ENCODE data around the gene SLC35E4.
"Not testable (repeated sequence)": the region's sequence is repeated elsewhere in the genome, so short reads cannot be mapped to it uniquely, and the experiment has no call there.

SLC35E4 gene, protein sequence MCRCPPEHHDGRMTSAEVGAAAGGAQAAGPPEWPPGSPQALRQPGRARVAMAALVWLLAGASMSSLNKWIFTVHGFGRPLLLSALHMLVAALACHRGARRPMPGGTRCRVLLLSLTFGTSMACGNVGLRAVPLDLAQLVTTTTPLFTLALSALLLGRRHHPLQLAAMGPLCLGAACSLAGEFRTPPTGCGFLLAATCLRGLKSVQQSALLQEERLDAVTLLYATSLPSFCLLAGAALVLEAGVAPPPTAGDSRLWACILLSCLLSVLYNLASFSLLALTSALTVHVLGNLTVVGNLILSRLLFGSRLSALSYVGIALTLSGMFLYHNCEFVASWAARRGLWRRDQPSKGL

DNA sequence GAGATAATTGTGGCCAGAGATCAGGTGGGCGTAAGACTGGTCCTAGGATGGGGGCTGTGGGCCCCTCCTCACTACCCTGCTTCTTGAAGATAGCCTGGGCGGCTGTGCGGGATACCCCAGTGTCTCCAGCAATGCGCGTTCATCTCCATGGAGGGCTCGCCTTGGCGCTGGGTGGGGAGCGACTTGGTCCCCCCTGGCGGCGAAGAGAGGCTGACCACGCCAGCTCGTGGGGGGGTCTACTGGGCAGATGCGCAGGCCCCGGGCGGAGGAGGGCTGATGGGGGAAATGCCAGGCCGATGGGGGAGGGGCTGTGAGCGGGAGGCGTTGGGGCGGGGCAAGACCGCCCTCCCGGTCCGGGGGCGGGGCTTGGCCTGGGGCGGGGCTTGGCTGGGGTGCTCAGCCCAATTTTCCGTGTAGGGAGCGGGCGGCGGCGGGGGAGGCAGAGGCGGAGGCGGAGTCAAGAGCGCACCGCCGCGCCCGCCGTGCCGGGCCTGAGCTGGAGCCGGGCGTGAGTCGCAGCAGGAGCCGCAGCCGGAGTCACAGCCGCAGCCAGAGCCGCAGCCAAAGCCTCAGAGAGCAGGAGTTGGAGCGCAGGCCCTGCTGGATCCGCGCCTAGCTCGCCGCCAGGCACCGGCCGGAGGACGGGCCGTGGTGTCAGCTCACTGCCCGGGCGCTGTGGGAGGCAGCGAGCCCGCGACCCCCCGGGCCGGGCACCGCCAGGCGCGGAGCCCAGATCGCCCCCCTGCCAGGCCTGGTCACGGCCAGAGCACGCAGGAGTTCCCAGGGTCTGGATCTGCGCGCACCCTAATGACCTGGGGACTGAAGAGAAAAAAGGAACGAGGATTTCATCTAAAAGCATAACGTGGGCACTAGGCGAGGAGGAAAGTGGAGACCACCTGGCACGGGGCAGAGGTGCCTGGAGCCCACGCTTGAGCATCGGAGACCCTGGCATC is at the start of gene SLC35E4:
Gene SLC35E4, plus strand, starts transcription at position 509 of the 953 bp plus-strand sequence. CDS start 670 bp downstream, outside the sequence.
- H3K4me3 ChIP-seq (ENCODE audit: control insufficient read depth, low read depth, low read length) = peak within 1 kb of the TSS; percentile 74
- TF ChIP-seq, protein P1, sequence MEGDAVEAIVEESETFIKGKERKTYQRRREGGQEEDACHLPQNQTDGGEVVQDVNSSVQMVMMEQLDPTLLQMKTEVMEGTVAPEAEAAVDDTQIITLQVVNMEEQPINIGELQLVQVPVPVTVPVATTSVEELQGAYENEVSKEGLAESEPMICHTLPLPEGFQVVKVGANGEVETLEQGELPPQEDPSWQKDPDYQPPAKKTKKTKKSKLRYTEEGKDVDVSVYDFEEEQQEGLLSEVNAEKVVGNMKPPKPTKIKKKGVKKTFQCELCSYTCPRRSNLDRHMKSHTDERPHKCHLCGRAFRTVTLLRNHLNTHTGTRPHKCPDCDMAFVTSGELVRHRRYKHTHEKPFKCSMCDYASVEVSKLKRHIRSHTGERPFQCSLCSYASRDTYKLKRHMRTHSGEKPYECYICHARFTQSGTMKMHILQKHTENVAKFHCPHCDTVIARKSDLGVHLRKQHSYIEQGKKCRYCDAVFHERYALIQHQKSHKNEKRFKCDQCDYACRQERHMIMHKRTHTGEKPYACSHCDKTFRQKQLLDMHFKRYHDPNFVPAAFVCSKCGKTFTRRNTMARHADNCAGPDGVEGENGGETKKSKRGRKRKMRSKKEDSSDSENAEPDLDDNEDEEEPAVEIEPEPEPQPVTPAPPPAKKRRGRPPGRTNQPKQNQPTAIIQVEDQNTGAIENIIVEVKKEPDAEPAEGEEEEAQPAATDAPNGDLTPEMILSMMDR (conservative IDR thresholded peaks at IDR 0.05; ENCODE audit: control insufficient read depth, insufficient read depth, low read depth, low read length) = peak; percentile 31
- peak; percentile 86 for DNase-seq (ENCODE audit: low read depth)

DNA sequence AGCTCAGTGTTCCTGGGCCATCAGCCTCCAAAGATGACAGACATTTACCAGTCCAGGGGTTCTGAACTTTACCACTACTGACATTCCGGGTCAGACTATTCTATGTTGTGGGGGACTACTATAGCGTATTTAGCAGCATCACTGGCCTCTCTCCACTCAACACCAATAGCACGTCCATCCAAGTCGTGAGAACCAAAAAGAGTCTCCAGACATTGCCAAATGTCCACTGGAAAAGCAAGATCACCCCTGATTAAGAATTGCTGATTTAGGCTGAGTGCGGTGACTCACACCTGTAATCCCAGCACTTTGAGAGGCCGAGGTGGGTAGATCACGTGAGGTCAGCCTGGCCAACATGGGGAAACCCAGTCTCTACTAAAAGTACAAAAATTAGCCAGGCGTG is 49.2 kb upstream of the SLC35E4 start:
- TF ChIP-seq, protein P1 (conservative IDR thresholded peaks at IDR 0.05; ENCODE audit: control insufficient read depth, insufficient read depth, low read depth, low read length) = no peak
- no peak for DNase-seq (ENCODE audit: low read depth)
- no peak overlapping the region for H3K4me3 ChIP-seq (ENCODE audit: control insufficient read depth, low read depth, low read length)

DNA sequence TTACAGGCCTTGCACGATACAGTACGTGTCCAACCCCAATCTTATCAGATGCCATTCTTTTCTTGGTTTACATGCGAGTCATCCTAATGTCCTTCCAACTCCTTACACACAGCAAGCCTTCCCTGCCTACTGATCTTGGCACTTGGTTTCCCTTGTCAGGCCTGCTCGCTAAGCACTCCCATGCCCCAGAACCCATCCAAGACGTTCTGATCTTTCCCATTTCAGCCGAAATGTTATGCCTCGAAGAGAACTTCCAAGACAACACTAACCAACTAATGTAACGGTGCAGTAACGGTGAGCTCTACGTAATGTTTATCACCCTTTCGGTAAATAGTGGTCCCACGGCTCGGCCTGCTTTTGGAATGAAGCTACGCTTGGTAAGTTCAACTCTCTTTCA is 44.4 kb upstream of the SLC35E4 start:
- peak; percentile 46 for DNase-seq (ENCODE audit: low read depth)
- TF ChIP-seq, protein P1 (conservative IDR thresholded peaks at IDR 0.05; ENCODE audit: control insufficient read depth, insufficient read depth, low read depth, low read length) = no peak
- peak overlapping the region; percentile 99 for H3K4me3 ChIP-seq (ENCODE audit: control insufficient read depth, low read depth, low read length)

DNA sequence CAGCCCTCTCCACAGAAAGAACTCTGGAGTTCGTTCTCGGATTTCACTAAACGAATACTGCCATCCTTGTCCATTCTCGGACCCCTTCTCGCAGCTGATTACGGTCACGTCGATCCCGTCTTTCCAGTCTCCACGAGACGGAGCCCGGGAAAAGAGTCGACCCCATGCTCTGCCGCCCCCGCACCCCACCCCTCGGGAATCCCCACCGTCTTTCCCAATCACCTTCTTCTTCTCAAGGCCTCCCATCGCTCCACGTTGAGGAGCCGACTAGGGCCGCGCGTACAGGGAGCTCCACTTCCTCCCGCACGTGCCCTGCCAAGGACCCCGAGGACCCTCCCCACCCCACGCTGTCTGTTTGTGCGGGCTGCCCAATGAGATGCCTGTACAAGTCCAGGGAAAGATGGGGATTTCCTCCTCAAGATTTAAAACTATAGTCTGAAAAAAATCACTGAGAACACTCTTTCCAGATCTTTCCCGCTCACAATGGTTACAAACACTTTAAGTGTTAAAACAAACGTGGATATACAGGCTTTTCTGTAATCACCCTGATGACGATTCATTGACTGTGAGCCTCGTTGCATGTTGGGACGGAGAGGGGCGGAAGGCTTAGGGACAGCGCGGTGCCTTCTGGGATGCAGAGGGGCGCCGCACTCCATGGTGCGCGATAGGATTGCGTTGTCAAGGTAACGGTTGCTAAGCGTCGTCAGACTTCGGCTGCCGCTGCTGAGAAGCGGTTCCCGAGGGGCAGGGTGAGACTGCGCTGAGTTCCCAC is 43.8 kb upstream of the SLC35E4 start, which contains the start of gene PES1:
Gene PES1, minus strand, starts transcription at position 323 of the 772 bp plus-strand sequence. Its CDS starts 77 bp downstream, at position 246.
- peak; percentile 99 for DNase-seq (ENCODE audit: low read depth)
- peak within 1 kb of the TSS; percentile 99 for H3K4me3 ChIP-seq (ENCODE audit: control insufficient read depth, low read depth, low read length)
- TF ChIP-seq, protein P1 (conservative IDR thresholded peaks at IDR 0.05; ENCODE audit: control insufficient read depth, insufficient read depth, low read depth, low read length) = no peak

DNA sequence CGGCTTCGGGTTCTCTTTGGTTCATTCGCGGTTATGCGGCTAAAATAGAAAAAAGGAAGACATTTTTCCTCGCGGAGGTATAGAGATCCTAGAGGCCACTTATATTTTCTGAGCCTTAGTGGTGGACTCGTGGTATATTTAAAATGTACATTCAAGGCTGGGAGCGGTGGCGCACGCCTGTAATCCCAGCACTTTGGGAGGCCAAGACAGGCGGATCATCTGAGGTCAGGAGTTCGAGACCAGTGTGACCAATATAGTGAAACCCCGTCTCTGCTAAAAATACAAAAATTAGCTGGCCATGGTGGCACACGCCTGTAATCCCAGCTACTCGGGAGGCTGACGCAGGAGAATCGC is 43.2 kb upstream of the SLC35E4 start:
- H3K4me3 ChIP-seq (ENCODE audit: control insufficient read depth, low read depth, low read length); DNase-seq (ENCODE audit: low read depth): not testable (repeated sequence)

DNA sequence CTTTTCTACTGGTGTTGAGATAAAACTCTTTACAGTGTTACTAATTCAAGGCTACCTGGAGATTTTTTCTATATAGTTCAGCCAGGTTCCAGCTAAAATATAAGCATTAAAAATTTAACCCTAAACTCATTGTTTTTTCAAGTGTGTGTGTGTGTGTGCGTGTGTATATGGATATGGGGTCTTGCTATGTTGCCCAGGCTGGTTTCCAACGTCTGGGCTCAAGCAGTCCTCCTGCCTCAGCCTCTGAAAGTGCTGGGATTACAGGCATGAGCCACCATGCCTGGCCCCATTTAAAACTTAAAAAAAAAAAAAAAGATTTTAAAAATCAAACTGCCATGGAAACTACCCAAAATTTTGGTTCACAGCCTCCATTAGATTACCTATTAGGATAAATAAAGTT is 39.4 kb upstream of the SLC35E4 start:
- H3K4me3 ChIP-seq (ENCODE audit: control insufficient read depth, low read depth, low read length) = no peak overlapping the region
- TF ChIP-seq, protein P1 (conservative IDR thresholded peaks at IDR 0.05; ENCODE audit: control insufficient read depth, insufficient read depth, low read depth, low read length) = no peak
- DNase-seq (ENCODE audit: low read depth) = no peak

All from fibroblast of mammary gland (primary cell).